Measurements from ENCODE around the gene B3GALT4. TPM values are rescaled to one million over a fixed set of nuclear protein-coding genes. Genes with fewer than 3 reads are reported as not detected.

Gene B3GALT4
- total and polyA plus RNA-seq, 2 donors (not counting 1 experiment from before 2014, with no cell fraction given) = 10.2 to 44.1 TPM

- WGBS (ENCODE audit: insufficient coverage) = 86% methylated on average over 5 of the region's 12 CpGs
- Histone ChIP-seq H3K36me3 (replicated peaks in 1 of 2; ENCODE audit: control extremely low read depth in 1 of 2, control insufficient read depth in 1 of 2, extremely low read depth in 1 of 2, insufficient read depth in 2 of 2, low read length in 1 of 2) (peaks cover 0 to 57% of the 10 kb centered on the region in 2 experiments), H2AFZ (ENCODE audit: insufficient read depth, low read depth, low read length, poor library complexity, severe bottlenecking) (no peak overlapping the region), H3K27me3 (replicated peaks in 1 of 4; ENCODE audit: control extremely low read depth in 1 of 4, control insufficient read depth in 3 of 4, insufficient read depth in 4 of 4, low read length in 3 of 4) (no peaks in the 10 kb centered on the region), H3K79me2 (ENCODE audit: control insufficient read depth, insufficient read depth, low read length) (peaks cover 13% of the 10 kb centered on the region), H3K27ac (ENCODE audit: low read length in 2 of 2) (peak overlapping the region; percentile 60 to 91), H3K4me2 (replicated peaks; ENCODE audit: low read depth, low read length, poor library complexity, severe bottlenecking) (peak overlapping the region; percentile 93), H4K20me1 (ENCODE audit: control insufficient read depth, insufficient read depth, low read length, poor library complexity, severe bottlenecking) (peaks cover 20% of the 10 kb centered on the region), H3K9ac (ENCODE audit: low read length) (peak overlapping the region; percentile 84), H3K4me1 (ENCODE audit: control insufficient read depth in 2 of 2, insufficient read depth in 2 of 2, low read length in 2 of 2) (peaks cover 12 to 21% of the 10 kb centered on the region in 2 donors), H3K4me3 (ENCODE audit: control extremely low read depth in 1 of 5, extremely low read depth in 1 of 5, insufficient read depth in 1 of 5, low read depth in 2 of 5, low read length in 4 of 5) (peak overlapping the region in 3 of 5 experiments; percentile 79 to 96 (median 94)), H3K9me3 (ENCODE audit: control extremely low read depth in 1 of 3, control insufficient read depth in 2 of 3, insufficient read depth in 1 of 3, low read length in 2 of 3) (no peaks in the 10 kb centered on the region)
- Mint-ChIP-seq H3K9me3 (ENCODE audit: insufficient read depth) (no peaks in the 10 kb centered on the region), H3K4me1 (peaks cover 33% of the 10 kb centered on the region), H3K27ac (peak overlapping the region; percentile 88), H3K4me3 (peak overlapping the region; percentile 99), H3K27me3 (no peaks in the 10 kb centered on the region)
- no peak for ATAC-seq (ENCODE audit: low read depth)
- intact Hi-C loops (cut with micrococcal nuclease) = no loop called here
- no peak for DNase-seq
- CTCF ChIA-PET = interaction anchor here (1.0 to 3.6 kb wide), 4 partner anchors 16 to 47 kb away, joined by 3 to 32 read pairs (median 4); partner anchors contain the start of genes B3GALT4, RPS18 and VPS52
- POLR2A ChIA-PET = interaction anchor here (1.6 to 3.3 kb wide), 5 partner anchors 8 to 25 kb away, joined by 4 to 21 read pairs (median 12); partner anchors contain the start of genes B3GALT4, RPS18, TAPBP and VPS52
- no peak for TF ChIP-seq CTCF (IDR thresholded peaks at IDR 0.05)
- TF ChIP-seq EZH2 (IDR thresholded peaks at IDR 0.05; ENCODE audit: borderline replicate concordance, insufficient read depth, low read depth, low read length, poor library complexity, severe bottlenecking) = no peak
Measured at GRCh38 chr6:33296797-33297405, 20.0 kb downstream of the B3GALT4 start.

- Histone ChIP-seq H3K4me3 (ENCODE audit: control extremely low read depth in 1 of 5, extremely low read depth in 1 of 5, insufficient read depth in 1 of 5, low read depth in 2 of 5, low read length in 4 of 5) (peak overlapping the region; percentile 32 to 96 (median 79)), H3K9me3 (ENCODE audit: control extremely low read depth in 1 of 3, control insufficient read depth in 2 of 3, insufficient read depth in 1 of 3, low read length in 2 of 3) (no peaks in the 10 kb centered on the region), H3K9ac (ENCODE audit: low read length) (peak overlapping the region; percentile 84), H3K36me3 (replicated peaks in 1 of 2; ENCODE audit: control extremely low read depth in 1 of 2, control insufficient read depth in 1 of 2, extremely low read depth in 1 of 2, insufficient read depth in 2 of 2, low read length in 1 of 2) (peaks cover 0 to 53% of the 10 kb centered on the region in 2 experiments), H3K4me1 (ENCODE audit: control insufficient read depth in 2 of 2, insufficient read depth in 2 of 2, low read length in 2 of 2) (peaks cover 12 to 21% of the 10 kb centered on the region in 2 donors), H3K79me2 (ENCODE audit: control insufficient read depth, insufficient read depth, low read length) (peaks cover 13% of the 10 kb centered on the region), H3K4me2 (replicated peaks; ENCODE audit: low read depth, low read length, poor library complexity, severe bottlenecking) (peak overlapping the region; percentile 93), H3K27me3 (replicated peaks in 1 of 4; ENCODE audit: control extremely low read depth in 1 of 4, control insufficient read depth in 3 of 4, insufficient read depth in 4 of 4, low read length in 3 of 4) (no peaks in the 10 kb centered on the region), H2AFZ (ENCODE audit: insufficient read depth, low read depth, low read length, poor library complexity, severe bottlenecking) (no peak overlapping the region), H3K27ac (ENCODE audit: low read length in 2 of 2) (peak overlapping the region; percentile 60 to 91), H4K20me1 (ENCODE audit: control insufficient read depth, insufficient read depth, low read length, poor library complexity, severe bottlenecking) (peaks cover 20% of the 10 kb centered on the region)
- ATAC-seq (ENCODE audit: low read depth) = no peak
- intact Hi-C loops (cut with micrococcal nuclease) = no loop called here
- H3K4me3 Mint-ChIP-seq = peak overlapping the region; percentile 99
- H3K27ac Mint-ChIP-seq = peak overlapping the region; percentile 88
- TF ChIP-seq CTCF (IDR thresholded peaks at IDR 0.05) (no peak), EZH2 (IDR thresholded peaks at IDR 0.05; ENCODE audit: borderline replicate concordance, insufficient read depth, low read depth, low read length, poor library complexity, severe bottlenecking) (no peak)
- DNase-seq = peak; percentile 63
- WGBS (ENCODE audit: insufficient coverage) = 6% methylated on average over 5 of the region's 16 CpGs
- peaks cover 33% of the 10 kb centered on the region for H3K4me1 Mint-ChIP-seq
- no peaks in the 10 kb centered on the region for H3K9me3 Mint-ChIP-seq (ENCODE audit: insufficient read depth)
- ChIA-PET CTCF (interaction anchor here (0.7 to 3.6 kb wide), 4 partner anchors 15 to 46 kb away, joined by 3 to 32 read pairs (median 4); partner anchors contain the start of genes B3GALT4, RPS18 and VPS52), POLR2A (interaction anchor here (1.6 to 3.3 kb wide), 6 partner anchors 9 to 47 kb away, joined by 4 to 21 read pairs (median 14); partner anchors contain the start of genes B3GALT4, RPS18, TAPBP and VPS52)
- no peaks in the 10 kb centered on the region for H3K27me3 Mint-ChIP-seq
Measured at GRCh38 chr6:33297406-33297955, 20.6 kb downstream of the B3GALT4 start.

Data from B cell (primary cell).